Measurements from ENCODE around the gene SSPN.

SSPN gene

DNA sequence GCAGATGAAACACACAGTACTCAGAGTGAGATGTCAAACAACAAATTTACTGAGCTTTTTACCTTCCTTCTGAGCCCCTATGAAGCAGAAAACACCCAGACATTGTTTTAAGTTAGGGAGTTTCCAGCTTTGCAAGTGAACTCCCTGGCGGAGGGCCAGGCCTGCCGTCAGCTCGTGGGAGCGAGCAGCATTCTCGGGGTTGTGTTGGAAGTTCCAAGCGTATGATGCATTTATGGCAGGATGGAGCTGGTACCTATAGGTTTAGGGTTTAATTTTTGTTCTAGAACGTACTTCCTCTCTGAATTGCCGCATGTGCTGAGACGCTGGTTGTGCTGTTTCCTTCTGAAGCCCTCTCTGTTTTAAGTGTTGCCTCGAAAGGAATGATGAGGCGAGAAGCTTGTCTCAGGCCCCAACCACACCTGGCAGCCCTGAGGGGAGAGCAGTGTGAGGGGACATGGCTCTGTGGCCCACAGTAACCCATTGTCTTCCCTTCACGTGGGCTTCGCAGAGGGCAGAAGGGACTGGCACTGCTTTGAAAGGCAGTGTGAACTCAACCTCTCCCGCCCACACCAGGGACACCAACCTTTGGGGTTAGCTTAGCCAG, 76.6 kb downstream of the SSPN start:
- Histone ChIP-seq H3K4me1 (ENCODE audit: insufficient read depth, low read length) (peaks cover 43% of the 10 kb centered on the region), H3K36me3 (ENCODE audit: insufficient read depth, low read length) (no peaks in the 10 kb centered on the region), H3K4me3 (ENCODE audit: low read depth in 1 of 2, low read length in 2 of 2) (peak overlapping the region in 1 of 2 donors; percentile 5), H3K9me3 (ENCODE audit: low read length) (no peaks in the 10 kb centered on the region), H3K27me3 (ENCODE audit: control insufficient read depth in 1 of 2, insufficient read depth in 2 of 2, low read length in 2 of 2) (no peaks in the 10 kb centered on the region), H3K27ac (ENCODE audit: low read depth, low read length) (peak overlapping the region; percentile 44), H3K9ac (ENCODE audit: low read length) (no peak overlapping the region)

DNA sequence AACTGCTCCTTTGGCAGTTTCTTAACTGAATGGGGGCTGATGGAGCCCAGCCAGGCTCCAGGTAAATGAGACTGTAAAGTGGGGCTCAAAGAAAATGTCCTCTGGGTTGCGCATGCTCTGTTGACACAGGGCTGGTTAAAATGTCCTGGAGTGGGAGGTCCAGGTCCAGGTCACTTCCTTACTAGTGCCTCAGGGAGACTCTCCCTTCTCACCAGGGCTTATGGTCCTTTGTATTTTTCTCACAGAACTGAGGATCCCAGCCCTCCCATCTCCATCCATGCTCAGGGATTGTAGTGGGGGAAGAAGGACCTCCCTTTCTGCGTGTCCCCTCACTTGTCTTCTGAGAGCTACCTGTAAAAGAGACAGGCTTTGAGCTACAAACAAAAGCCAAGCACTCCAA, 77.5 kb downstream of the SSPN start:
- peaks cover 43% of the 10 kb centered on the region for H3K4me1 ChIP-seq (ENCODE audit: insufficient read depth, low read length)

DNA sequence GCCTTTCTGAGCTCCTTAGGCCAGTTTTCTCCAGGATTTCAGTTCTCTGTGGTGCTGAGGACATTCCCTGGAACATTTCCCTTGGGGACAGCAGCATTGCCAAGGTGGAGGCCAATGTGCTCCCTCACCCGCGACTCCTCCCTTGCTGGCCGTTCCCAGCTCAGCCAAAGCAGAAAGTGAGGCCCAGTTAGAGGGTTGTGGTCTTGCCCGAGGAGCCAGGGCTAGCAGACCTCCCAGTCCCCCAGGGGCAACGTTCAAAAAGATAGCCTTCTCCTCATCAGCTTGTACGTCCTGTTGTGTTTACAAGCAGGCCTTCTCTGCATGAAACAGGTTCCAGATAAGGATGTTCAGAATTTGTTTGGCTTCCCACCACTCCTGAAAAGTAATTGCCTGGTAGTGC, 78.4 kb downstream of the SSPN start:
- H3K4me3 ChIP-seq (ENCODE audit: low read depth in 1 of 2, low read length in 2 of 2), result no peak overlapping the region
- H3K4me1 ChIP-seq (ENCODE audit: insufficient read depth, low read length), result peaks cover 43% of the 10 kb centered on the region
- no peaks in the 10 kb centered on the region for H3K9me3 ChIP-seq (ENCODE audit: low read length)
- H3K36me3 ChIP-seq (ENCODE audit: insufficient read depth, low read length), result no peaks in the 10 kb centered on the region
- H3K27ac ChIP-seq (ENCODE audit: low read depth, low read length), result no peak overlapping the region
- H3K27me3 ChIP-seq (ENCODE audit: control insufficient read depth in 1 of 2, insufficient read depth in 2 of 2, low read length in 2 of 2), result no peaks in the 10 kb centered on the region
- no peak overlapping the region for H3K9ac ChIP-seq (ENCODE audit: low read length)

More for the DNA sequence above, 77.5 kb downstream of the SSPN start:
- no peaks in the 10 kb centered on the region for H3K36me3 ChIP-seq (ENCODE audit: insufficient read depth, low read length)
- no peak overlapping the region for H3K9ac ChIP-seq (ENCODE audit: low read length)
- H3K4me3 ChIP-seq (ENCODE audit: low read depth in 1 of 2, low read length in 2 of 2), result no peak overlapping the region
- H3K27me3 ChIP-seq (ENCODE audit: control insufficient read depth in 1 of 2, insufficient read depth in 2 of 2, low read length in 2 of 2), result no peaks in the 10 kb centered on the region
- no peaks in the 10 kb centered on the region for H3K9me3 ChIP-seq (ENCODE audit: low read length)
- H3K27ac ChIP-seq (ENCODE audit: low read depth, low read length), result no peak overlapping the region

DNA sequence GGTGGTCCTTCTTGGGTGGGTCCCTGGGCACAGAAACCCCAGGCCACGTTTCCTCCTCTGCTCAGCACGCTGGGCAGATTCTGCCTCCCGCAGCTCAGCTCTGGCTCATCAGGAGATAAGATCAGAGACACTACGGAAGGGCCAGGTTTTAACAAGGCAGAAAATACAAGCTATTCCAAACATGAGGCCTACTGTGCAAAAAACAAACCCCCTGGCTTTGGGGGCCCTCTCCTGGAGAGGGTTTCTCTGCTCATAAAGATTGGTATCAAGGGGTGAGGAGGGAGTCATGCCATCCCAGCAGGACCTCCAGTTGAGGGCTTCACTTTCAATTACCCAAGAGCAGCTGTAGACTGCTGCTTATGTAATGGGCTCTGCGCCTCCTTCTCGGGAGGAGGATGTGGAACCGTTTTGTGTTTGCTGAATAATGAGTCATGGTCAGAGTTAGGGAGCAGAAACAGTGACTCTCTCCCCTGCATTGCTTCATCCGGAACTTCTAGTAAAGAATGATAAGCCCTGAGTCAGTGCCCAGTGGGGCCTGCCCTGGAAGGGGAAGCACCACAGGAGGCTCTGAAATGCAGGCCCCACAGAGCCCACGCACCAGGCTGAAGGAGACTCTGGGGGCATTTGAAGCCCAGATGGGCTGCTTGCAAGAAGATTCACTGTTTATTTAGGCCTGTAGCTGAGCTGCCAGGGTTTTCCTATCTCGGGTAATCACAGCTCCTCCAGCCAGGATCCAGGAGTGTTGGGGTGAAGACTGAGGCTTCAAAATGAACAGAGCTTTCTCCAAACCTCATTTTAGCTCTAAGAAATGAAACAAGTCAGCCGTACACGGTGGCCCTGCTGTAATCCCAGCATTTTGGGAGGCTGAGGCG, 79.3 kb downstream of the SSPN start:
- H3K27me3 ChIP-seq (ENCODE audit: control insufficient read depth in 1 of 2, insufficient read depth in 2 of 2, low read length in 2 of 2), result no peaks in the 10 kb centered on the region
- H3K9me3 ChIP-seq (ENCODE audit: low read length), result no peaks in the 10 kb centered on the region
- peaks cover 36% of the 10 kb centered on the region for H3K4me1 ChIP-seq (ENCODE audit: insufficient read depth, low read length)
- peak overlapping the region; percentile 3 for H3K9ac ChIP-seq (ENCODE audit: low read length)
- no peak overlapping the region for H3K4me3 ChIP-seq (ENCODE audit: low read depth in 1 of 2, low read length in 2 of 2)
- no peaks in the 10 kb centered on the region for H3K36me3 ChIP-seq (ENCODE audit: insufficient read depth, low read length)
- peak overlapping the region; percentile 67 for H3K27ac ChIP-seq (ENCODE audit: low read depth, low read length)

DNA sequence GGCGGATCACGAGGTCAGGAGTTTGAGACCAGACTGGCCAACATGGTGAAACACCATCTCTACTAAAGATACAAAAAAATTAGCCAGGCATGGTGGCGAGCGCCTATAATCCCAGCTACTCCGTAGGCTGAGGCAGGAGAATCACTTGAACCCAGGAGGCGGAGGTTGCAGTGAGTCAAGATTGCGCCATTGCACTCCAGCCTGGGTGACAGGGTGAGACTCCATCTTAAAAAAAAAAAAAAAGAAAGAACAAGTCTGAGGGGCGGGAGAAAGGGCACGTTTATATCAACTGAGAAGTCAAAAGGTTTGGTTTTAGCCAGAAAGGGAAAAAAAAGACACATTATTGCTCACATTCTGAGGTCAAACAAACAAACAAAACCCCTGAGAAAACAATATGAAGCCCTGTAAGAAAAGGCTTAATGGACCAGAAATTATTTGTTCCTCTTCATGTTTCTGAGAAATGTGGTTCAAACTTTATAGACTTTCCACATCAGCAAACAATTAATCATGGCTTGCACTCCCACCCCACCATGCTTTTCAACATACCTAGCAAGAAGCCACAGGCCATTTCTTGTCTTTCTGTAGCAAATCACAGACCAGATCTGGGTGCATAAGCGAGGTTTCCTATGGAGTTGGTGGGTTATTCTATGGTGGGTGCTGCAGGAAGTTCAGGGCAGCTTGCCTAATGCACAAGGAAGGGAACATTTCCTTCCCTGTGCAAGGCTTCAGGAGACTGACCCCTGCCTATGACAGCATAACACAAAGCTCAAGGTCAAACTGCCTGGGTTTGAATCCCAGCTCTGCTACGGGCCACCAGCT, 80.1 kb downstream of the SSPN start:
- no peaks in the 10 kb centered on the region for H3K27me3 ChIP-seq (ENCODE audit: control insufficient read depth in 1 of 2, insufficient read depth in 2 of 2, low read length in 2 of 2)
- H3K27ac ChIP-seq (ENCODE audit: low read depth, low read length), result peak overlapping the region; percentile 67
- H3K9ac ChIP-seq (ENCODE audit: low read length), result no peak overlapping the region
- peaks cover 32% of the 10 kb centered on the region for H3K4me1 ChIP-seq (ENCODE audit: insufficient read depth, low read length)
- no peaks in the 10 kb centered on the region for H3K36me3 ChIP-seq (ENCODE audit: insufficient read depth, low read length)
- no peak overlapping the region for H3K4me3 ChIP-seq (ENCODE audit: low read depth in 1 of 2, low read length in 2 of 2)
- H3K9me3 ChIP-seq (ENCODE audit: low read length), result no peaks in the 10 kb centered on the region

DNA sequence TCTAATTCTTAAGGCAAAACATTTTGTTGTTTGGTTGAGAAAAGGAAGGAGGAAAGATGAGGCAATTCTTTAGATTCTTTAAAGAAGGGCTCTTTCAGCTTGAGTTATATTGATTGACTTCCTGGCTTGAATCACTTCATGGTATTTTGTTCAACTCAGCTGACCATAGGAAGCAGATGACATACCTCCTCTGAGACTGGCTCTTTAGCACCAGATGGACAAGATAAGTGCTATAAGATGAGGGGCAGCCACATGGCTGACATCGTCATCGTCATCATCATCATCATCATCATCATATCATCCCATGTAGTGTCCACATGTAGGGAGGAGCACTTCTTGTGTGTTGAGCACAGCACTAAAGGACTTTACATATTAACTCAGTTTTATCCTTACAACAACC, 81.3 kb downstream of the SSPN start:
- no peaks in the 10 kb centered on the region for H3K9me3 ChIP-seq (ENCODE audit: low read length)
- no peaks in the 10 kb centered on the region for H3K27me3 ChIP-seq (ENCODE audit: control insufficient read depth in 1 of 2, insufficient read depth in 2 of 2, low read length in 2 of 2)
- H3K4me1 ChIP-seq (ENCODE audit: insufficient read depth, low read length), result peaks cover 27% of the 10 kb centered on the region
- H3K9ac ChIP-seq (ENCODE audit: low read length), result no peak overlapping the region
- H3K36me3 ChIP-seq (ENCODE audit: insufficient read depth, low read length), result no peaks in the 10 kb centered on the region
- H3K4me3 ChIP-seq (ENCODE audit: low read depth in 1 of 2, low read length in 2 of 2), result no peak overlapping the region
- no peak overlapping the region for H3K27ac ChIP-seq (ENCODE audit: low read depth, low read length)

DNA sequence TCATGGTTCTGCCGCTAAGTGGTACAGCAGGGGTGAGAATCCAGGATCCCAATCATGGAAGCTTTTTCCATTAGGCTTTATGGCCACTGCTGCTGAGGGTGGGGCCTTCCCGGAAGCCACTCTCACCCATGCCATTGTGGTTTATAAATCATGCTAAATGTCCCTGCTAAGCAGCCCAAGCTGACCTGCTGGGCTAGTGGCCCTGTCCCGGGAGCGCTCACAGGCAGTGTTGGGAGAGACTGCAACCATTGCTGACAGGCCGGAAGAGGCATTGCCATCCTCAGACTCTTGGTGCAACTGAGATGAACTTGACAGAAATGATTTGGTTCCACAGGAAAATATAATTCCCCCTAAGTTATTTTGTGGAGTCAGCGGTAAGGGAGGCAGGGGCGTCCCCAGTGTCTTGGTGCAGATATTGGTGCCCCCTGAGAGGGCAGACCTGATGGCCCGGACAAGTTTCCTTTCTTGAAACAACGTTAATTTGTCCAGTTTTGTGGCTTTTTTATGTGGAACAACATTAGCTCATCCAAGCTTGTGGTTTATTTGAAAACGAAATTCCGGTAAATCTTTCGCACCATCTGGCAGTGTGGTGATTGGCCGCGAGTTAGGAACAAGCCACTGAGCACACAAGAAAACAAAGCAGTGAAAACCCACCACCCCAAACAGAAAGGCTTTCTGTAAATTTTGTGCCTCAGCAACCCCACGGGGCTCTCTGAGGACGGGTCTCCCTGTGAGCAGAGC, 82.3 kb downstream of the SSPN start:
- no peaks in the 10 kb centered on the region for H3K9me3 ChIP-seq (ENCODE audit: low read length)
- no peak overlapping the region for H3K9ac ChIP-seq (ENCODE audit: low read length)
- H3K27me3 ChIP-seq (ENCODE audit: control insufficient read depth in 1 of 2, insufficient read depth in 2 of 2, low read length in 2 of 2), result no peaks in the 10 kb centered on the region
- H3K4me3 ChIP-seq (ENCODE audit: low read depth in 1 of 2, low read length in 2 of 2), result no peak overlapping the region
- peaks cover 17% of the 10 kb centered on the region for H3K4me1 ChIP-seq (ENCODE audit: insufficient read depth, low read length)
- H3K27ac ChIP-seq (ENCODE audit: low read depth, low read length), result no peak overlapping the region
- H3K36me3 ChIP-seq (ENCODE audit: insufficient read depth, low read length), result no peaks in the 10 kb centered on the region

DNA sequence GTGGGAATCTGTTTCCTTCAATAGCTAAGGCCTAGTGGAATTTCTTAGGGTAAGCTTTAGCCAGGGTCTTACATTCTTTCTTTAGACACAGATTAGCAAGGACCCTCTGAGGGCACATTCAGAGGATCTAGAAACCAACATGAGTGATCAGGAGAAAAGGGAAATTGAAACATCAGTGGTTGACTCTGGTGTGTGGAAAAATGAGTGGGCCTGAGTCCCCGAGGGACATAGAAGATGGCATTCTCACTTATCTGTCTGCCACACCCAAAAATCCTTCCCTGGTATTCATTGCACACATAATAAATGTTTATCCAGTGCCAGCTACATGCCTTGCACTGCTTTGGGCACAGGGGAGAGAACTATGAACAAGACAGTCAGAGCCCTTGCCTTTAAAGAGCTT, 82.9 kb downstream of the SSPN start:
- Histone ChIP-seq H3K36me3 (ENCODE audit: insufficient read depth, low read length) (no peaks in the 10 kb centered on the region), H3K27ac (ENCODE audit: low read depth, low read length) (no peak overlapping the region), H3K9ac (ENCODE audit: low read length) (no peak overlapping the region), H3K27me3 (ENCODE audit: control insufficient read depth in 1 of 2, insufficient read depth in 2 of 2, low read length in 2 of 2) (no peaks in the 10 kb centered on the region), H3K4me1 (ENCODE audit: insufficient read depth, low read length) (peaks cover 16% of the 10 kb centered on the region), H3K9me3 (ENCODE audit: low read length) (no peaks in the 10 kb centered on the region), H3K4me3 (ENCODE audit: low read depth in 1 of 2, low read length in 2 of 2) (no peak overlapping the region)

DNA sequence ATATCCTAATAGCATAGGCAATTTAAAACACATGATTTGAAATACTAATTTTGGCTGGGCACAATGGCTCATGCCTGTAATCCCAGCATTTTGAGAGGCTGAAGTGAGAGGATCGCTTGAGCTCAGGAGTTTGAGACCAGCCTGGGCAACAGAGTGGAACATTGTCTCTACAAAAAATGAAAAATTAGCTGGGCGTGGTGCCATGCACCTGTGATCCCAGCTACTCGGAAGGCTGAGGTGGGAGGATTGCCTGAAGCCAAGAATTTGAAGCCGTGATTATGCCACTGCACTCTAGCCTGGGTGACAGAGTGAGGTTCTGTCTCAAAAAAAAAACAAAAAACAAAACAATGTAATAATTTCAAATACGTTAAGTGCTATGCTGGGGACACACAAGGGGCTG, 83.3 kb downstream of the SSPN start:
- no peaks in the 10 kb centered on the region for H3K27me3 ChIP-seq (ENCODE audit: control insufficient read depth in 1 of 2, insufficient read depth in 2 of 2, low read length in 2 of 2)
- H3K27ac ChIP-seq (ENCODE audit: low read depth, low read length), result no peak overlapping the region
- peaks cover 15% of the 10 kb centered on the region for H3K4me1 ChIP-seq (ENCODE audit: insufficient read depth, low read length)
- no peak overlapping the region for H3K4me3 ChIP-seq (ENCODE audit: low read depth in 1 of 2, low read length in 2 of 2)
- no peak overlapping the region for H3K9ac ChIP-seq (ENCODE audit: low read length)
- no peaks in the 10 kb centered on the region for H3K36me3 ChIP-seq (ENCODE audit: insufficient read depth, low read length)
- no peaks in the 10 kb centered on the region for H3K9me3 ChIP-seq (ENCODE audit: low read length)

DNA sequence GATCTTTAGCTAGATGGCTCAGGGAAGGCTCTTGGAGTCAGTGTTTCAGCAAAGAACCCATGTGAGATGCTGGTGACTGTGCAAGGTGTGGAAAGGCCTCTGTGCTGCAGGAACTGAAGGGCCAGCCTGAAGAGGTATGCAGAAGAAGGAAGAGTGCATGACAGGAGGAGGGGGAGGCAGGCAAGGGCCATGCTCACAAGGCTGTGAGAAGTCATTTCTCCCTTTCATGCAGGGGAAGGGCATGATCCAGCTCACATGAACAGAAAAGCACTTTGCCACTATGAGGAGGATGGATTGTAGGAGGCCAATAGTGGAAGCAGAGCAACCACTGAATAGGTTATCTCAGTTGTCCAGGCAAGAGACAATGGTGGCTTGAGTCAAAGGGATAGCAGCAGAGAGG, 83.7 kb downstream of the SSPN start:
- no peaks in the 10 kb centered on the region for H3K27me3 ChIP-seq (ENCODE audit: control insufficient read depth in 1 of 2, insufficient read depth in 2 of 2, low read length in 2 of 2)
- H3K27ac ChIP-seq (ENCODE audit: low read depth, low read length), result no peak overlapping the region
- H3K36me3 ChIP-seq (ENCODE audit: insufficient read depth, low read length), result no peaks in the 10 kb centered on the region
- no peak overlapping the region for H3K4me3 ChIP-seq (ENCODE audit: low read depth in 1 of 2, low read length in 2 of 2)
- peaks cover 11% of the 10 kb centered on the region for H3K4me1 ChIP-seq (ENCODE audit: insufficient read depth, low read length)
- H3K9me3 ChIP-seq (ENCODE audit: low read length), result no peaks in the 10 kb centered on the region
- no peak overlapping the region for H3K9ac ChIP-seq (ENCODE audit: low read length)

DNA sequence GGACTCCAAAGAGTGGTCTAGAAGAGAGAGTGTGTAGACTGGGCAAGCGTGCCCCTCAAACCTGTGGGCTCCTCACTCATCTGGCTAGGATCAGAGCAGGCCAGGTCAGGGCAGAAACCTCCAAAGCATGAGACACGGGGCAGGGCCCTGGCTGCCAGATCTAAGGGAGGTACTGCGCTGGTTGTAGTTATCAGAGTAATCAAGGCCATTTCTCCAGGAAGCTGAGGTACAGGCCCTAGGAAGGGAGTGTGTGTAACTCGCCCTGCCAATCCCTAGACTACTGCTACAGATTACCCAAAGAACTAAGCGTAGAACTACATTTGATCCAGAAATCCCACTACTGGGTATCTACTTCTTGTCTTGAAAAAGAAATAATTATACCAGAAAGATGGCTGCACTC, 84.5 kb downstream of the SSPN start:
- H3K9me3 ChIP-seq (ENCODE audit: low read length), result no peaks in the 10 kb centered on the region
- H3K4me1 ChIP-seq (ENCODE audit: insufficient read depth, low read length), result peaks cover 3% of the 10 kb centered on the region
- no peak overlapping the region for H3K4me3 ChIP-seq (ENCODE audit: low read depth in 1 of 2, low read length in 2 of 2)
- no peak overlapping the region for H3K9ac ChIP-seq (ENCODE audit: low read length)
- no peaks in the 10 kb centered on the region for H3K27me3 ChIP-seq (ENCODE audit: control insufficient read depth in 1 of 2, insufficient read depth in 2 of 2, low read length in 2 of 2)
- no peaks in the 10 kb centered on the region for H3K36me3 ChIP-seq (ENCODE audit: insufficient read depth, low read length)
- no peak overlapping the region for H3K27ac ChIP-seq (ENCODE audit: low read depth, low read length)
